Neuronal stem cell (in vitro differentiated cells): Measurements from ENCODE around the gene FAM163B.
A peak's percentile ranks its signal among the peaks of the same experiment; 100 is the strongest.

ENCODE experiments used
- DNase-seq: peaks from one replicate; pipeline ENCODE4 v3.0.0-alpha.2; 2013; ENCODE audit warnings: low spot score
- H2AFZ ChIP-seq: one replicate; pipeline ENCODE4 v1.6.1; 2013; ENCODE audit warnings: mild to moderate bottlenecking, low read length, inconsistent platforms
- H2AK5ac ChIP-seq: 2 replicates; pipeline ENCODE4 v1.6.1; 2013; ENCODE audit warnings: low read depth, mild to moderate bottlenecking, inconsistent platforms, low read length, moderate library complexity, mixed read lengths
- H2BK120ac ChIP-seq: 2 replicates; pipeline ENCODE4 v1.6.1; 2013; ENCODE audit warnings: low read depth, mild to moderate bottlenecking, inconsistent platforms, low read length, moderate library complexity, mixed read lengths
- H2BK12ac ChIP-seq: one replicate; pipeline ENCODE4 v1.6.1; 2013; ENCODE audit warnings: low read length, inconsistent platforms
- H2BK15ac ChIP-seq: 2 replicates; pipeline ENCODE4 v1.6.1; 2013; ENCODE audit warnings: mild to moderate bottlenecking, low read length, inconsistent platforms, mixed read lengths
- H2BK5ac ChIP-seq: one replicate; pipeline ENCODE4 v1.6.1; 2013; ENCODE audit warnings: inconsistent platforms, mild to moderate bottlenecking, low read length, moderate library complexity
- H3K14ac ChIP-seq: one replicate; pipeline ENCODE4 v1.6.1; 2013; ENCODE audit warnings: low read length, inconsistent platforms
- H3K18ac ChIP-seq: 2 replicates; pipeline ENCODE4 v1.6.1; 2013; ENCODE audit warnings: low read length, inconsistent platforms
- H3K23ac ChIP-seq: 2 replicates; pipeline ENCODE4 v1.6.1; 2013; ENCODE audit warnings: low read depth, mild to moderate bottlenecking, mixed read lengths, low read length, inconsistent platforms; ENCODE audit not compliant: poor library complexity
- H3K27ac ChIP-seq: replicated peaks from 3 replicates; pipeline ENCODE4 v1.5.1; 2013; ENCODE audit warnings: low read length, inconsistent platforms
- H3K27me3 ChIP-seq, 3 experiments: 2 replicates each; pipeline ENCODE4 v1.6.1; 2013; ENCODE audit warnings: low read length in 3 of 3, mild to moderate bottlenecking in 2 of 3, inconsistent platforms in 1 of 3, low read depth in 1 of 3, mixed read lengths in 1 of 3, moderate library complexity in 1 of 3; ENCODE audit not compliant: control insufficient read depth in 3 of 3, insufficient read depth in 3 of 3
- H3K36me3 ChIP-seq, 2 donors: replicated peaks in 1 of 2; 2 replicates each; pipeline ENCODE4 v1.6.1; 2013; ENCODE audit warnings: low read length in 2 of 2; ENCODE audit not compliant: control insufficient read depth in 2 of 2, insufficient read depth in 2 of 2
- H3K4ac ChIP-seq: 2 replicates; pipeline ENCODE4 v1.6.1; 2013; ENCODE audit warnings: inconsistent platforms, mild to moderate bottlenecking, low read length, moderate library complexity
- H3K4me1 ChIP-seq, 2 donors: 1 replicate in 1 of 2; 2 replicates in 1 of 2; pipeline ENCODE4 v1.6.1; 2013; ENCODE audit warnings: low read length in 2 of 2, low read depth in 1 of 2; ENCODE audit not compliant: control insufficient read depth in 2 of 2, insufficient read depth in 1 of 2
- H3K4me2 ChIP-seq: one replicate; pipeline ENCODE4 v1.6.1; 2013; ENCODE audit warnings: mild to moderate bottlenecking, low read length, inconsistent platforms; ENCODE audit not compliant: insufficient read depth, poor library complexity, severe bottlenecking
- H3K4me3 ChIP-seq, 2 donors: 2 replicates each; pipeline ENCODE4 v1.5.1; 2013; ENCODE audit warnings: low read length in 2 of 2, mild to moderate bottlenecking in 2 of 2, inconsistent platforms in 1 of 2, moderate library complexity in 1 of 2
- H3K79me1 ChIP-seq: one replicate; pipeline ENCODE4 v1.6.1; 2013; ENCODE audit warnings: low read depth, mild to moderate bottlenecking, inconsistent platforms, low read length, moderate library complexity
- H3K9ac ChIP-seq: one replicate; pipeline ENCODE4 v1.6.1; 2013; ENCODE audit warnings: mild to moderate bottlenecking, low read depth, low read length, inconsistent platforms; ENCODE audit not compliant: poor library complexity
- H3K9me3 ChIP-seq, 2 donors: replicated peaks in 1 of 2; 2 replicates each; pipeline versions ENCODE3 to v1.6.1; 2013; ENCODE audit warnings: low read length in 2 of 2, mild to moderate bottlenecking in 2 of 2, inconsistent platforms in 1 of 2, low read depth in 1 of 2, mixed read lengths in 1 of 2, moderate library complexity in 1 of 2; ENCODE audit not compliant: control insufficient read depth in 2 of 2, insufficient read depth in 1 of 2
- H4K8ac ChIP-seq: one replicate; pipeline ENCODE4 v1.6.1; 2013; ENCODE audit warnings: low read depth, mild to moderate bottlenecking, inconsistent platforms, low read length, moderate library complexity
- H4K91ac ChIP-seq: one replicate; pipeline ENCODE4 v1.6.1; 2013; ENCODE audit warnings: low read length, low read depth, mild to moderate bottlenecking, inconsistent platforms; ENCODE audit not compliant: poor library complexity
- WGBS, 2 donors: extraction: QIAGEN DNeasy Blood & Tissue Kit; methylation state at CpG; one replicate each; pipeline ENCODE4 v1.1.7; 2013; ENCODE audit warnings: missing lambda C conversion rate in 2 of 2, mixed read lengths in 1 of 2; ENCODE audit not compliant: insufficient read length in 2 of 2, insufficient replicate concordance in 1 of 2; ENCODE audit errors: extremely low coverage in 2 of 2; 5-methylcytosine and 5-hydroxymethylcytosine counted together

The FAM163B gene

DNA sequence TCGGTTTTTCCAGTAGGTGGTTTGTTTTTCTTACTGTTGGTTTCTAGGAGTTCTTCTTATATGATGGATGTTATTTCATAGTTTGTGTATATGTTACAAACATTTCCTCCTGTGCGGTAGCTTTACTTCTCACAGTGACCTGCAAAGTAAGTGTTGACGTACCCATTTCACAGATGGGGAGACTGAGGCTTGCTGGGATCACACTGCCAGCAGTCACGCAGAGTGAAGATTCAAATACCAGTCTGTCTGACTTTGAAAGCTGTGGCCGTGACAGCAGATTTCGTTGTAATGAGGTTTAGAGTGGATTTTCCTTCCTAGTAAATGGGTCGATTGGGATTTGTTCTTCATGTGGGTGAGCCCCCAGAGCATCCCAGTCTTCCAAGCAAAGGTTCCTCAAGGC is 40.0 kb upstream of the FAM163B start:
- Histone ChIP-seq H3K4me3 (no peak overlapping the region), H4K8ac (no peak overlapping the region), H2BK12ac (no peak overlapping the region), H3K18ac (peak overlapping the region; percentile 63), H3K9ac (no peak overlapping the region), H3K4ac (no peak overlapping the region), H2BK5ac (no peak overlapping the region), H3K9me3 (peaks cover 0 to 2% of the 10 kb centered on the region in 2 donors), H3K27ac (no peak overlapping the region), H2BK120ac (no peak overlapping the region), H2AK5ac (no peak overlapping the region), H3K4me2 (no peak overlapping the region), H4K91ac (no peak overlapping the region), H3K14ac (peak overlapping the region; percentile 85), H3K36me3 (no peaks in the 10 kb centered on the region), H2AFZ (no peak overlapping the region), H3K23ac (no peak overlapping the region), H3K27me3 (peaks cover 0 to 39% (median 0%) of the 10 kb centered on the region in 3 experiments), H2BK15ac (no peak overlapping the region), H3K4me1 (peaks cover 0 to 10% of the 10 kb centered on the region in 2 donors), H3K79me1 (no peaks in the 10 kb centered on the region)
- no CpG with 5 or more reads among the region's 7 CpGs for WGBS, 2 donors
- DNase-seq: no peak

DNA sequence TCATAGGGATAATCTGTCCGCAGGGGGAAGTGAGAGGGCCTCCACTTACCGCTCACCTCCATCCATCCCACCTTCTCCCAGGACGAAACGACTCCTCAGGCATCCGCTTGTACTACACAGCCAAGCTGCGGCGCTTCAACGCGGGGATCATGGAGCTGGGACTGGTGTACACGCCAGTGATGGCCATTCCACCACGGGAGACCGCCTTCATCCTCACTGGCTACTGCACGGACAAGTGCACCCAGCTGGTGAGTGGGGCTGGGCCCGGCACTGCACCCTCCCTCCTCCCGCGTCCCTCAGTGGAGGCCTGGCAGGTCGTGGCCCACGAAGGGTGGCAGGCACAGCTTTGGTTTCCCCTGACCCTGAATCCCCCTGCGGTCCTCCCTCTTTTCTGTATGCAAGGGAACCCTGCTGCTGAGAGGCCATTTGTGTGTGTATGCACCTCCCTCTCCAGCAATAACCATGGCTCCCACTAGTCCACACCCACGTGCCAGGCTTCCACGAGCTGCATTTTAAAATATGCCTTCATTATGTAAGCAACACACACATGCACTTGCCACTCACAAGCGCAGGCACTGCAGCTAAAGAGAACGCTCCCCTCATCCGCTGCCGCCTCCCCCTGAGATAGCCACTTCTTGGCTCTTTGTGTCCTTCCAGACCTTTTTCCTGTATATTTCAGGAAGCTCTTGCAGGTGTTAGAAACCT is 38.7 kb upstream of the FAM163B start:
- WGBS, 2 donors: no CpG with 5 or more reads among the region's 25 CpGs
- Histone ChIP-seq H3K23ac (peak overlapping the region; percentile 60), H3K27me3 (peaks cover 0 to 34% (median 0%) of the 10 kb centered on the region in 3 experiments), H3K79me1 (no peaks in the 10 kb centered on the region), H3K4me1 (peaks cover 0 to 10% of the 10 kb centered on the region in 2 donors), H2BK15ac (no peak overlapping the region), H4K8ac (no peak overlapping the region), H3K9ac (no peak overlapping the region), H2AFZ (no peak overlapping the region), H2BK120ac (peak overlapping the region; percentile 79), H2AK5ac (peak overlapping the region; percentile 91), H3K4me3 (no peak overlapping the region), H3K9me3 (peaks cover 0 to 2% of the 10 kb centered on the region in 2 donors), H4K91ac (no peak overlapping the region), H3K27ac (no peak overlapping the region), H3K4ac (peak overlapping the region; percentile 32), H3K14ac (no peak overlapping the region), H3K4me2 (no peak overlapping the region), H3K18ac (peak overlapping the region; percentile 93), H3K36me3 (no peaks in the 10 kb centered on the region), H2BK12ac (no peak overlapping the region), H2BK5ac (no peak overlapping the region)
- no peak for DNase-seq

DNA sequence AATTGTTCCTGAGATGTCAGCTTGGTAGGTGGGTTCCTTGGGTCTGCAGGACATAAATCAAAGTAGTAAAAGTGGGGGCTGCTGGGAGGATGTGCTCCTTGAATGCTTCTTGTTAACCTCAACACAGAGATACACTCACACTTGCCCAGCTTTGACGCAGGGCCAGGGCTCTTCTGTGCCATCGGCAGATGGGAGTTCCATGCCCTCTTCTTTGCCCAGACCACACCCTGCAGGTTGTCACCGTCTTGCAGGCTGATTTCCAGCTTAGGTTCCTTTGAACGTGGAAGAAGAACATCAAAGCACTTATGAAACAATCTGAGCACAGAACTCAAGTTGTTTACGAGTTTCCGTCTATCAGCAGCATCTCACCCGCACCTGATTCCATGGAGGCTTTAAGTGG is 38.0 kb upstream of the FAM163B start:
- Histone ChIP-seq H3K27ac (no peak overlapping the region), H3K4me3 (no peak overlapping the region), H3K27me3 (peaks cover 0 to 35% (median 0%) of the 10 kb centered on the region in 3 experiments), H3K9ac (no peak overlapping the region), H3K18ac (peak overlapping the region; percentile 60), H4K91ac (no peak overlapping the region), H2BK5ac (no peak overlapping the region), H2AFZ (no peak overlapping the region), H2BK12ac (no peak overlapping the region), H3K36me3 (no peaks in the 10 kb centered on the region), H3K14ac (no peak overlapping the region), H3K23ac (no peak overlapping the region), H2AK5ac (peak overlapping the region; percentile 17), H3K4ac (no peak overlapping the region), H2BK15ac (peak overlapping the region; percentile 45), H3K79me1 (no peaks in the 10 kb centered on the region), H2BK120ac (no peak overlapping the region), H3K4me2 (no peak overlapping the region), H3K9me3 (peaks cover 0 to 2% of the 10 kb centered on the region in 2 donors), H3K4me1 (peaks cover 0 to 10% of the 10 kb centered on the region in 2 donors), H4K8ac (no peak overlapping the region)
- no peak for DNase-seq
- whole genome bisulfite sequencing, 2 donors: no CpG with 5 or more reads among the region's 7 CpGs

DNA sequence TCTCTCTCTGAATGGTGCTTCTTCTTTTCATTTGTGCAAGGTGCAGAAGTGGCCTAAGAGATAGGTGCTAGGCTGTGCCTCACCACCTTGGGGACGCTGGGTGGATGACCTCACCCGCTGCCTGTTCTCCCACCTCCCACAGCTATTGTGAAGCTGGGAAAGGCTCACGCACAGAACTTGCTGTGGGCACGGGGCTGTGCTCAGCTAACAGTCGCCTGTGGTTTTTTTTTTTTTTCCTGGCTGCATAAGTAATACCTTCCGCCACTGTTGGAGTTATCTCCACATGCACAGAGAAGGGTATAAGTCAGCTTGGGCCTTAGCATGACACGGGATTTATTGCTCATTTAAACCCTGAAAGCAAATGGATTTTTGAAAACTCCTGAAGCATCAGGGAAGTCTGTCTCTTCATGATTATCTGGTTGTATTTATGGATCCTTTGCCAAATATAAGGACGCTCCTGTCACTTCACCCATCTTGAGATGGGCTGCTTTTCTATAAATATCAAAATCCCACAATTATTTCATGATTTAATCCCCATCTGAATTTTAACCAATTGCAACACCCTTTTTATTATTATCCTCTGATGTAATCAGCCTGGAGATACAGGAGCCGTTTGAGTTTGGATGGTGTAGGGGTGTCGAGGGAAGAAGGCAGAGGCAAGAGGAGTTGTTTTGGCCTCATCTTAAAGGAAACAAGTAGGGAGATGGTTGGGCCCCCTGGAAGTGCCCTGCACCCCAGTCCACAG is 36.0 kb upstream of the FAM163B start:
- no peak overlapping the region for H2AK5ac ChIP-seq
- no peak overlapping the region for H2BK15ac ChIP-seq
- H3K79me1 ChIP-seq: no peaks in the 10 kb centered on the region
- peaks cover 0 to 10% of the 10 kb centered on the region in 2 donors for H3K4me1 ChIP-seq
- H3K27me3 ChIP-seq: peaks cover 0 to 34% (median 0%) of the 10 kb centered on the region in 3 experiments
- no peak overlapping the region for H2BK5ac ChIP-seq
- no peak overlapping the region for H2AFZ ChIP-seq
- no peak overlapping the region for H4K91ac ChIP-seq
- no peak overlapping the region for H2BK12ac ChIP-seq
- no CpG with 5 or more reads among the region's 10 CpGs for WGBS, 2 donors
- H3K4ac ChIP-seq: no peak overlapping the region
- H3K14ac ChIP-seq: no peak overlapping the region
- H3K27ac ChIP-seq: no peak overlapping the region
- H3K9me3 ChIP-seq: no peaks in the 10 kb centered on the region
- no peak overlapping the region for H4K8ac ChIP-seq
- no peak overlapping the region for H2BK120ac ChIP-seq
- H3K23ac ChIP-seq: no peak overlapping the region
- H3K4me2 ChIP-seq: no peak overlapping the region
- no peak overlapping the region for H3K4me3 ChIP-seq
- no peak overlapping the region for H3K9ac ChIP-seq
- no peaks in the 10 kb centered on the region for H3K36me3 ChIP-seq
- DNase-seq: no peak
- no peak overlapping the region for H3K18ac ChIP-seq
